ENCODE measurements around the gene MYL7.
A peak's percentile ranks its signal among the peaks of the same experiment; 100 is the strongest.

The MYL7 gene

DNA sequence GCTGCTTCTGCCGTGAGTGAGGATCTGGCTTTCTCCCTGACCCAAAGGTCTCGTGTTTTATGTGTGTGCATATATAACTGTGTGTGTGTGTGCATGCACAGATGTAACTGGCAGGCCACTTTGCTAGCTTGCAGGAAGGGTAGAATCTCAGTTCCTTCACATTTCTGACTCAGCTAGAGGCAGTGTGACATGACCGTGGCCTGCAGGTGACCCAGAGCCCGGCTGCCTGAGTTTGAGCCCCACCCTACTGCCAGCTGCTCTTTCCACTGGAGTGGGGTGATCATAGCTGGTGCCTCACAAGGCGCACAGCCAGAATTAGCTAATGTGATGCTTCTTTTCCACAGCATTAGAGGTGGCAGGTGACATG is 9.3 kb upstream of the MYL7 start:
- no peak for DNase-seq (ENCODE audit: low read depth)

DNA sequence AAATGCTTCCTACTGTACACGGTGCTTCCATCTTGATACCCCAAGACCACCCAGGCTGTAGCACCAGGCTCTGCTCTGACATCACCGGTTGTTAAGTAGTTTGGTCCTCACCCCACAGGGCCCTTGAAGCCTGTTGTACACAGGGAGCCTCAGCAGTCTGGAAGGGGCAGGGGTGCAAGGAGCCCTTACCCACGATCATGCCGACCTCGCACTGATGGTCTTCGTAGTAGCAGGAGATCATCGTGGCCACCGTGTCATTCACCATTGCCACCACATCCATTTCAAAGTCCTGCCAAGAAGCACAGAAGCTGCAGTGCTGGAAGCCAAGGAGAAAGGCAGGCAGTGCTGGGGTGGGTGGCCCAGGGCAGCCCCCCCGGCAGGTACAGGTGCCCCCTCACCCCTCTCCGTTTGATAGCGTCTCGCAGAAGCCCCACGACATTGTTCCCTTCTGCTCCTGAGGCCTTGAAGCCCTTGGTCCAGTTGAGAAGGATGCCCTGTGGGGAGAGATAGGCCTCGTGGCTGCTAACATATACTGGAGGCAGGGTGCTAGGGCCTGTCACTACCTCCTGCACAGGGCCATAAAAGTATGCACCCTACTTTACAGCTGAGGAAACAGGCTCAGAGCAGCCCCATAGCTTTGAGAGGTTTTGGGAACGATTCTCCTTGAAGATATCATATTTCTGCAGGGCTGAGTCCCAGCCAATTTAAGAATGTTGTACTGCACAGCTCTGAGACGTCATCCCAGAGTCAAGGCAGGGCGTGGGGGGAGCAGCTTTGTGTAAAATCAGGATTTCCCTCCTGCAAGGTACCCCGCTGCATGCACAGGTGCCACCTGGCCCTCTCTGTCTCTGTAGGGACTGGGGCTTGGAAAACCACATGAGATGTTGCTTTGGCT is 8.7 kb upstream of the MYL7 start:
- no peak for DNase-seq (ENCODE audit: low read depth)

DNA sequence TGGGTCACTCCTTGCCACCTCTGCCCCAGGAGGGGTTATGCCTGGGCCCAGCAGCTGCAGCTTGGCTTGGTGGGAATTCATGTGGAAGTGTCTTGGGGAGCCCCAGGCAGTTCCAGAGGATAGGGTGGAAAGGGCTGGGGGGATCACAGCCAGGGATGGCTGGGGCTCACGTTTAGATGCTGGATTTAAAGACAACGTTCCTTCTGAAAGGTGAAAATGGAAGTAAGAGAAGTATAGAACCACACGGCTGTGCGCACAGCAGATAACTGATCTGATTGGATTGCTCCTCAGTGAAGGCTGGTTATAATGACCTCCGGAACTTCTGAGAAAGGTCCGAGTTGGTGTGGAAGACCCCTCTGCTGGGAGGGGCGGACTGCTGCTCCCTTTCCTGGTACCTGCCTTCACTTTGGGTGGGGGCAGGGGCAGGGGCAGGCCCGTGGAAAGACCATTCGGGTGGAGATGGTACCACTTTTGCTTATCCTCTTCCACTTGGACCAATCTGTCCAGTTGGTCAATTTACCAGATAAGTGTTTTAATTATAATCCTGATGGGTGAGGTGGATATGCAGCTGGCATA is 7.9 kb upstream of the MYL7 start:
- DNase-seq (ENCODE audit: low read depth) = no peak

DNA sequence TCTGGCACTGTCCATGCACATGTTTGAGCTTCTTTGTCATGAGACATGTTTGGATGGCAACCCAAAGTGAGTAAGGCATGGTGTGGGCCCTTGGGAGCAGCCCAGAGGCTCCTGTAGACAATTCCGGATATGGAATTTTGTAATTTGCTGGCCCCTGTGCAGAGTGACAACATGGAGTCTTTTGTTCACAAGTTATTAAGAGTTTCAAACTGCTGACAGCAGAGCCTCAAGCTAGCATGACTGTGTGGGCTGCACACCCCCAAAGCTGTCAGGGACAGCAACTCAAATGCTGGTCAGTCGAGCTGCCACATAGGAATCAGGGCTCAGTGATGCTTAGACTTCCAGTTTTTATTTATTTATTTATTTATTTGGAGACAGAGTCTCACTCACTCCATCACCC is 7.0 kb upstream of the MYL7 start:
- no peak for DNase-seq (ENCODE audit: low read depth)

DNA sequence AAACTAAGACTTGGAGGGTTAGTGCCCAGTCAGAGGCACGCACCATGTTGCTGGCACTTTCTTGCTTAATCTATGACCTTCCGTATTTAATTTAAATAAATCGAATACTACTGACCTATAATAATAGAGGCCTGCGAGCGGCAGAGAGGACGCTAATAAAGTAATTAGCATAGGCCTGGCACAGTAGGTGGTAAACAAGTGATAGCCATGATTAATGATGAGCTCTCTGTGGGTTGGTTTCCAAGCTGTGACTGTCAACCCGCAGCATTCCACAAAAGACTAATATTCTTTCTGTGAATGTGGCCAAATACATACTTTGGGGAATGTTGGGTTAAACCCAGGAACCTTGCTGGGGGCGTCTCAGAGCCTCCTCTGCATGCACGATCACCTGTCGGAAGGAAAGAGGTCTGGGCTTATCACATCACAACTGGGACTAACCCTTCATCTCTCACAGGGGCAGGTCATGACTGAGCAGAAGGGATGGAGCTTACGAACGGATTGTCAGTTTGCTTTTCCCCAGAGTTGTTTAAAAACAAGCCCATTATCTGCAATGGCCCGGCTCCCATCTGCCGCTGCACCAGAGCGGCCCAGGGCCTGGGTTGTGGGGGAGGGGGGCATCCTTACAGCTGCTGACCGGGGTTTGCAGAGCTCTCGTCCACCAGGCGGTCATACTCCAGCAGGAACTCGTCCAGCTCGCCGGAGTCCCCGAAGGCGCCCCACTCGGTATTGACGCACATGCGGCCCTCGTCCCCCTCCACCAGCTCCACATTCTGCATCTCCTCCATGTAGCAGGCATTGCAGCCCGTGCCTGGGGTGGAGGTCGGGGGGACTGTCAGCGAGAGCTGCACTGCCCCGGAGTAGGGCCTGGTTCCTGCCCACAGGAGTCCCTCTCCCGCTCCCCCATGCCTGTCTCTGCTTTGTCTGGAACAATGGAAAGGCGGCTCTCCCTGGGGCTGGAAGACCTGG is 6.2 kb upstream of the MYL7 start:
- DNase-seq (ENCODE audit: low read depth) = no peak

DNA sequence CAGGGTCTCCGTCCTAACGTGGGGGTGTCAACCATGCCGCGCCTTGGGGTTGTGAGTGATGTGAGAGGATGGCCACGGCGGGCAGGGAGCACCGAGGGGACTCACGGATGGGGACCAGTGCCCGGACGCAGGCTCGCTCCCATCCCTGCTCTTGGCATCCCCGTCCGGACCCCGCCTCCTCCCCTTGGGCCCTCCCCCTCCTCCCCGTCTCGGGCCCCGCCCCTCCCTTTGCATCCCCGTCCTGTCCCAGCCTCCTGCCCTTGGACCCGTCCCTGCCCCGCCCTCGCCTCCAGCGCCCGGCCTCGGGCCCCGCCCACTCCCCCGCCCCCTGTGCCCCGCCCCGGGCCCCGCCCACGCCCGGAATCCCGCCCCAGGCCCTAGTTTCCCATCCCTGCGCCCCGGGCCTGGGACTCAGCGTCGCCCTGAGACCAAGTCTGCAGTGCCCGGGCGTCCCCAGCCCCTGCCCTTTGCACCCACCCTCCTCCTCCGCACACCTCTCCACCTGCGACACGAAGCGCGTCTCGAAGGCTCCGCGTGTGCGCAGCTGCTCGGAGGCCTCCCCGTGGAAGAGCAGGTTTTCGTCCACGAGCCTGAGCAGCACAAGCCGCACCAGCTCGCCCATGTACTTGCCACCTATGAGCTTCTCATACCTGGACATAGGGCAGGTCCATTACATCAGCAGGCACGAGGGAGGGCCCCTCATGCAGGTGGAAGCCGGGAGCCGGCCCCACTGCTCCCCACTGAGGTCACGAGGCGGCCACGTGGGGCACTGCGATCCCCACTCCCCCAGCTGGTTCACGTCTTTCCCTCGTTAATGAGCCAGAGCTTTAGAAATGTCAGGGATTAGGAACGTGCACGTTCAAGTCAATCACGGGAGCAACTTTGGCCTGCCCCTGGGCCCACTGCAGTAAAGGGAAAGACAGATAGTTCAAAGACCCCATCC is 5.1 kb upstream of the MYL7 start:
- DNase-seq (ENCODE audit: low read depth) = peak; percentile 36

DNA sequence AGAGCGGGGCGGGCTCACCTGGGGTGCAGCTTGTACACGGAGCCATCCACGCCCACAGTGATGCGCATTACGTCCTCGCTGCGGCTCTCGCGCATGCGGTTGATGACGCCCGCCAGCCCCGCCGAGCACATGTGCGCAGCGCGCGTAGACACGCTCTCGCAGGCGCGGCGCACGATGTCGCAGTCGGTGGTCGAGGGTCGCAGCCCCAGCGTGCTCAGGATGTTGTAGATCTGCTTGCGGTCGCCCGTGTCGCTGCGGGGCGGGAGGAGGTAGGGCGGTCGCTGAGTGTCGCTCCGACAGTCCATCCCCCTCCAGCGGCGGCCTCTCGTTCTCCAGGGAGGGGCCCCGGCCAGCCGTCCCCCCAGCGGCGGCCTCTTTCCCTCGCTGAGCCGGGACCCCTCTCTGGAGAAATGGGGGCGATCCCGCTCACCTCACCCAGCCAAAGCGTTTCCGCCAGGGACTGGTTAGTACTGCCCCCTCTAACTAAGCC is 4.4 kb upstream of the MYL7 start:
- peak; percentile 24 for DNase-seq (ENCODE audit: low read depth)

DNA sequence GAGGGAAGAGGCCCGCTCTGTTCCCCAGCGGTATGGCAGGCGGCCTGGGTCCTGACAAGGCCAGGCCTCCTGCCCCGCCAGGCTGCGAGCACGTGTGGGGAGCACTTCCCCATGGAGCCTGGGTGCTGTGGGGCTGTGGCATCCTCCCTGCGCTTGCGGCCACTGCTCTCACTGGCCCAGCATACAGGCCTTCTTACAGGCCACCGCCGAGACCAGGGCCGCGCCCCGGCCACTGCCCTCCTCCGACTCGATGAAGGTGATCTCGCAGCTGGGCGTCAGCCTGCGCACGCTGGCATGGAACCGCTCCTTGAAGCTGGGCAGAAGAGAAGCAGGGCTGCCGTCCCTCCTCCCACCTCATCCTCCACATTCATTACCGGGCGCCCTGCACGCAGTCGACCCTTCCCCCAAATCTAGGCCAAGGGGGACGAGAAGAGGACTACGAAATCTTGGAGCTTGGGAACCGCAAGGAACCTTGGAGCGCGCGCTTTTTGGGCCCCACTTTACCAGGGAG is 3.9 kb upstream of the MYL7 start:
- no peak for DNase-seq (ENCODE audit: low read depth)

DNA sequence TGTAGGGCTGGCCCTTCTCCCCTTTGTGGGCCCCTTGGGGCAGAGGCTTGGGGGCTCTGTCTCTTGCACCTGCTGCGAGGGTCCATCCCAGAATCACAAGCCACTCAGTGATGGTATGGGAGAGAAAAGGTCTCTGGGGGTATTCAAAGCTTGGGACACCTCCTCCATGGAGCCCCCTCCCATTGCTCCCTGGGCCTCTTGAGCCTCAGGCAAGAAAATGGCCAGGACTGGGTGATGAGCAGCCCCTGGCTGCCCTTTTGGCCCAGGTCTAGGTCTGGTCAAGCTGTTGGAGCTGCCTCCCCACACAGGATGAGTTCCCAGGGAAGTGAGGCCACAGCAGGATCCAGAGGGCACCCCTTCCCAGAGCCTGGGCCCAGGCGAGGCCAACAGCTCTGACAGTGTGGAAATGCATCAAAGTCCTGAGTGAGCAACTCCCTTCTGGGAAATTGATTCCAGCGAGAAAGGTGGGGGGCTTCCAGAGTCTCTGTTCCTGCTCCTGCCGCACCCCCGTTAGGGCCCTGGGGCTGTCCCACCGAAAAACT is 3.4 kb upstream of the MYL7 start:
- no peak for DNase-seq (ENCODE audit: low read depth)

DNA sequence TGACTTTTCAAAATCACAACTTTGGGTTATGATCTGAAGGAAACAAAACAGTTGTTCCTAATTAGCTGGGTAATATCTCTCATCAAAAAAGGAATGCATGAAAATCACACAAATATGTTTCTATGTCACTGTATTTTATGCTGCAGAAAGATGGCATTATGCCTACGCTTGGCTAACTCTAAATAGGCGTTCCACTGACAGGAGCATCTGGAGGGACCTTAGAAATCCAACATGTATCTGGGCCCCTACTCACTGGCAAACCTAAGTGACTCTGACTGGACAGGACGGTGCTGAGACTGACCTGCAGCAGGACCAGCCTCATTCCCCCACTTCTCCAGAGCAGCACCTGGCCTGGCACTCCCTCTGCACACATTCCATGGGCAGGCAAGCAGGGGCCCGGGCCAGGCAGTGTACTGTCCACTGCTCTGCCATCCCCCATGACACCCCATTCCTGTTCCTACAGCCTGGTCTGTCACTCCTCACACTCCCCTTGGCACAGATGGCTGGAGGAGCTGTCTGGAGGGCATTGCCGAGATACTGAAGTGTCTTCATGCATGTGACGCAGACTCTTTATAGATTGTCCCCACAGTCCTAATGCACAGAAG is 2.6 kb upstream of the MYL7 start:
- no peak for DNase-seq (ENCODE audit: low read depth)

DNA sequence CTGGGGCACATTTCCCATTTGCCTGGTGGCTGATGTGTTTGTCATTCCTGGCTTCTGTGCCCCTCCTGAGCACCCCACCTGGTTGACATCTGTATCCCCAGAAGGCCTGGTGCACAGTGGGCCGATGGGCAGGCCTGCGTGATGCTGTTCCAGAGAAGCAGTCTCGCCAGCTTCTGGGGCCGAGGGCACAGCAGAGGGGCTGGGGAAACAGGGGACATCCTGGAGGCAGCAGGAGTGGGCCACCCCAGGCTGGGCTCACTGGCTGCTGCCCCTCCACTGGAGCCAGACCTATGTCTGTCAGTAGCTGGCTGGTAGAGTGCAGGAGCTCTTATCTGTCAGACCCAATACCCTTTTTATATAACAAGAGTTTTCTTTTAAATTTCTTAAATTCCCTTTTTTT is 896 bp upstream of the MYL7 start:
- DNase-seq (ENCODE audit: low read depth) = no peak

DNA sequence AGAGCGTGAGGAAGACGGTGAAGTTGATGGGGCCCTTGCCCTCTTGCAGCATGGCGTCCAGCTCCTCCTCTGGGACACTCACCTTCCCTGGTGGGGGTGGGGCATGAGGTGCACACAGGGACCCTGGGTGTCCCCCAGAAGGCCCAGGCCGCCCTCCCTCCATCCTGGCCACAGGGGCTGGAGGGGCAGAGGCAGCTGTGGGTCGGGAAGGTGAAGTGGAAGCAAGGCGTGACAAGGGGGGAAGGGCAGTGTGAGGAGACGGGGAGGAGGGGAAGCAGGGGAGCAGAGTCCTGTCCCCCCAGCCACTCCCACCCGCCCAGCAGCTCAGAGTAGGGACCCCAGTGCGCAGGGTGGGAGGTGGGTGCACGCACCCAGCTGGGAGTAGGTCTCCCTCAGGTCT is 791 bp downstream of the MYL7 start:
- no peak for DNase-seq (ENCODE audit: low read depth)

DNA sequence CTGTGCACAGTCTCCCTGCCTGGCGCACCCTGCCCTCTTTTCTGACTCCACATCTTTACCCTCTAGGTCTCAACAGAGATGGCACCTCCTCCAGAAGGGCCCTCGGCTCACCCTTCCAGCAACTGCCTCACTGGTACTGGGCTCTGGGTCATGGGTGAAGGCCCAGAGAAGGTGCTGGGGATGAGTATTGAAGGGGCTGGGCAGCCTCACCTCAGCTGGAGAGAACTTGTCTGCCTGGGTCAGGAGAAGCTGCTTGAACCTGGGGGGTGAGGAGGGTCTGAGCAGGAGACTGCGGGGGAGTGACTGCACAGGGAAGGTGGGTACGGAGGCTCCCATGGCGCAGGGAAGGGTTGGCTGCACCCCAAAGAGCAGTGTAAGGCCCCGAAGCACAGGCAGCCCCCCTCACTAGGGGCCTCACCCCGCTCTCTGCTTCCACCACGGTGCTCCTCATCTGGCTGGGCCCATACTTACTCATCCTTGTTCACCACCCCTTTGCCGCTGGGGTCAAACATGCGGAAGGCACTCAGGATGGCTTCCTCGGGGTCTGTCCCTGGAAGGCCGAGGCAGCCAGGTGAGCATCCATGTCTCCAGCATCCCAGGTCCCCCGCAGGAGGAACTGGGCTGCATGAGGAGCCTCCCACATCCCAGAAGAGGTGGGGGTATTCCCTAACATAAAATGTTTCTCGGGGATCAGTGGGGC is 1.7 kb downstream of the MYL7 start:
- DNase-seq (ENCODE audit: low read depth) = no peak

DNA sequence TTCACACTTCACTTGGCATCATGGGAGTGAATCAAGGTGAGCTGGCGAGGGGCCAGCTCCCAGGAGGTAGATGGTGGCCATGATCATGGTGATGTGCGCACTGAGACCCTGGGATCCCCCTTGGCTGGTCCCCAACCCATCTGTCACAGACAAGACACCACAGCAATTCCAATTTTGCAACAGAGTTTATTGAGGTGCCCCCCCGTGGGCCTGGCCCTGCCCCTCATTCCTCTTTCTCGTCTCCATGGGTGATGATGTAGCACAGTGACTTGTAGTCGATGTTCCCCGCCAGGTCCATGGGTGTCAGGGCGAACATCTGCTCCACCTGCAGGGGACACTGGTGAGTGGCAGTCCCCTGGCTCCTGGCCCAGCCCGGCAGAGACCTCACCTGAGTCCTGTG is 2.4 kb downstream of the MYL7 start:
- DNase-seq (ENCODE audit: low read depth) = no peak

DNA sequence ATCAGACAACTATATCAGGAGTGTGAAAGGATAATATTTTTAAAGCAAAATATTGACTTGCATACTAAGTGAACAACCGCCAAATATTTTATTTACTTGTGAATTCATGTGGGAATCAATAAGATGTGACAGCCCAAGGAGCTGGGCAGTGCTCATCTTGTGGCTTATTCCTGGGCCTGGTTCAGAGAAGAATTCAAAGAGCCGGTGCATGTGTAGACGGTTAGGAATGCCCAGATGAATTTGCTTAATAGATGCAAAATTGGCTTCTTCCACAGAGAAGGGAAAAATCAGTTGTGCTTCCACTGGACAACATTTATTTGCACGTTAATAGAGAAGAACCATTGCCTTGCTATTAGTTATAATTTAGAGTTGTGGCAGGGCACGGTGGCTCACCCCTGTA is 4.4 kb downstream of the MYL7 start:
- DNase-seq (ENCODE audit: low read depth) = no peak

DNA sequence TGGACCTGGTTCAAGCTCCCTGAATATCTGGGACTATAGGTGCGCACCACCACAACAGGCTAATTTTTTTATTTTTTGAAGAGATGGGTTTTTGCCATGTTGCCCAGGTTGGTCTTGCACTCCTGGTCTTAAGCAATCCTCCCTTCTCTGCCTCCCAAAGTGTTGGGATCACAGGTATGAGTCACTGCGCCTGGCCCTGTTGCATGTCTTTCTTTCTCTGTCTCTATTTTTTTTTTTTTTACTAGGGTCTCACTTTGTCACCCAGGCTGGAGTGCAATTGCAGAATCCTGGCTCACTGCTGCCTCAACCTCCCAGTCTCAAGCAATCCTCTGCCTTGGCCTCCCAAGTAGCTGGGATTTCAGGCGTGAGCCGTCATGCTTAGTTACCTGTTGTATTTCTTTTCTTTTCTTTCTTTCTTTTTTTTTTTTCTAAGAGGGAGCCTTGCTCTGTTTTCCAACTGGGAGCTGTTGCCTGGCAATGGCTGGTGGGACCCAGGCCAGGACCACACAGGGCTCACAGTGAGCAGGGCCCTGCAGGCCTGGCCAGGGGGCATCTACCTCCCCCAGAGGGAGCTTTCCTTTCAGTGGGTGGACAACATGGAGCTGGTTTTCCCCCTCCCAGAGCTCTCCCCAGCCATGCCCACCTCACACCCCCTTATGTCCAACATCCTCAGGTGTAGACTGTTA is 6.0 kb downstream of the MYL7 start:
- no peak for DNase-seq (ENCODE audit: low read depth)

DNA sequence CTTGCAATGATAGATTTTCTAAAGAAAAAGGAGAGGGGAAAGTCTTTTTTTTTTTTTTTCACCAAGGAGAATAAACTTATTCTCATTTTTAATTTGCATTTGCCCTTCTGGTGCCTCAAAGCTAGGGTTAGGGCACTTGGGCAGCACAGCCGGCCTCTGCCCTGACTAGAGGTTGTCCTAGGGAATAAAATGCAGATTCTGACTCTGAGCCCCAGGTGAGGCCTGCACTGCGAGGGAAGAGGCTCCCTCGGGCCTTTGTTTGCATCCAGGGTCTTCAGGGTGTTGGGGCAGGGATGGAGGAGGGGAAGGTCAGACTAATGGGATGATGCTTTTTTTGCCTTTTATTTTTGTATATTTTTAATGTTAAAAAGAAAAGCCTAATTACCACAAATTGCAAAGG is 7.8 kb downstream of the MYL7 start:
- no peak for DNase-seq (ENCODE audit: low read depth)

DNA sequence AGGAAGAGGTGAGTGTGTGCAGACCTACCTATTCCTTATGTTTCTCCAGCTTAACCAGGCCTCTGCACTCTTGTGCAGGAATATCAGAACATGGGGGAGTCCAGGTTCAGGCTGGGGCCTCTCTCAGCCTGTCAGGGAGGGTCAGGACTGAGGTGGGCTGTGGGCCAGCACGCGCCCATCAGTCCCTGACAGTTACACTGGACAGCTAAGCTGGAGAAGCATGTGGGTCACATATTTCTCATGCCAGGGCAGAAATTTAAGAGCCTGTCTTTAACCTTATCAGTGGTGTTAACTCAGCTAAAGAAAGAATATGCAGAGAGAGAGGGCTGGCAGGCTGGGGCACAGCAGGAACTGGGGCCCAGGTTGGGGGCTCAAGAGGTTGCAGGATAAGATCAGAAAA is 9.1 kb downstream of the MYL7 start:
- no peak for DNase-seq (ENCODE audit: low read depth)
